ENCODE results near the gene NOTCH4.

The NOTCH4 gene

DNA sequence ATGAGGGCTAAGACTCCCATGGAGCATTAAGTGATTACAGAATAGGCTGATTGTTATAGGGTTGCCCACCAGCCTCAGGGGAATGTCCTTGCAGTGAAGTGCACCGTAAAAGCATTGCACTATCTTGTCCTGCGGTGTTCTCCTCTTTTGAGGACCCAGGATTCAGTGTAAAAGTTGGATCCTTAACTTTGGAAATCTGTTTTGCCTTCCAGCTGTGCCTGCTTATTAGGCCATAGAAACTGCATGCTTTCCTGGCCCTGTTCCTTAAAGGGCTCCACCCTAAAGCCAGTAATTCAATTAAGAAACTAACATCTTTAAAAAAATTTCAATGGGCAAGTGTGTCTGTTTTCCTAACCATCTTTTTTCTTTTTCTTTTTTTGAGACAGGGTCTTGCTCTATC, 25.4 kb upstream of the NOTCH4 start:
- no peaks in the 10 kb centered on the region for H4K20me1 ChIP-seq (ENCODE audit: insufficient read depth, low read length)
- H3K79me2 ChIP-seq (ENCODE audit: low read length), result no peaks in the 10 kb centered on the region
- no peak overlapping the region for H3K9ac ChIP-seq (ENCODE audit: low read length)
- H3K4me3 ChIP-seq (ENCODE audit: low read length), result no peak overlapping the region
- H3F3A ChIP-seq (ENCODE audit: insufficient read depth, low read length), result peaks cover 9% of the 10 kb centered on the region
- H3K4me1 ChIP-seq (ENCODE audit: low read length), result no peaks in the 10 kb centered on the region
- DNase-seq, result no peak
- no peaks in the 10 kb centered on the region for H3K9me3 ChIP-seq (replicated peaks; ENCODE audit: insufficient read depth, low read length)
- no peaks in the 10 kb centered on the region for H3K36me3 ChIP-seq (replicated peaks; ENCODE audit: insufficient read depth, low read length)
- H3K4me2 ChIP-seq (ENCODE audit: low read depth, low read length), result no peak overlapping the region
- H3K27me3 ChIP-seq (replicated peaks; ENCODE audit: insufficient read depth, low read length), result peaks cover 72% of the 10 kb centered on the region
- TF ChIP-seq, protein P1, sequence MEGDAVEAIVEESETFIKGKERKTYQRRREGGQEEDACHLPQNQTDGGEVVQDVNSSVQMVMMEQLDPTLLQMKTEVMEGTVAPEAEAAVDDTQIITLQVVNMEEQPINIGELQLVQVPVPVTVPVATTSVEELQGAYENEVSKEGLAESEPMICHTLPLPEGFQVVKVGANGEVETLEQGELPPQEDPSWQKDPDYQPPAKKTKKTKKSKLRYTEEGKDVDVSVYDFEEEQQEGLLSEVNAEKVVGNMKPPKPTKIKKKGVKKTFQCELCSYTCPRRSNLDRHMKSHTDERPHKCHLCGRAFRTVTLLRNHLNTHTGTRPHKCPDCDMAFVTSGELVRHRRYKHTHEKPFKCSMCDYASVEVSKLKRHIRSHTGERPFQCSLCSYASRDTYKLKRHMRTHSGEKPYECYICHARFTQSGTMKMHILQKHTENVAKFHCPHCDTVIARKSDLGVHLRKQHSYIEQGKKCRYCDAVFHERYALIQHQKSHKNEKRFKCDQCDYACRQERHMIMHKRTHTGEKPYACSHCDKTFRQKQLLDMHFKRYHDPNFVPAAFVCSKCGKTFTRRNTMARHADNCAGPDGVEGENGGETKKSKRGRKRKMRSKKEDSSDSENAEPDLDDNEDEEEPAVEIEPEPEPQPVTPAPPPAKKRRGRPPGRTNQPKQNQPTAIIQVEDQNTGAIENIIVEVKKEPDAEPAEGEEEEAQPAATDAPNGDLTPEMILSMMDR (IDR thresholded peaks at IDR 0.05; ENCODE audit: low read length), result no peak
- TF ChIP-seq EZH2 (optimal IDR thresholded peaks at IDR 0.05; ENCODE audit: low read depth, low read length) (no peak), EZH2phosphoT487 (IDR thresholded peaks at IDR 0.05; ENCODE audit: low read length) (no peak)
- H2AFZ ChIP-seq (ENCODE audit: low read length), result no peak overlapping the region
- H3K27ac ChIP-seq (ENCODE audit: low read length), result no peak overlapping the region
- H3K9me2 ChIP-seq (replicated peaks; ENCODE audit: insufficient read depth, low read length), result no peaks in the 10 kb centered on the region

DNA sequence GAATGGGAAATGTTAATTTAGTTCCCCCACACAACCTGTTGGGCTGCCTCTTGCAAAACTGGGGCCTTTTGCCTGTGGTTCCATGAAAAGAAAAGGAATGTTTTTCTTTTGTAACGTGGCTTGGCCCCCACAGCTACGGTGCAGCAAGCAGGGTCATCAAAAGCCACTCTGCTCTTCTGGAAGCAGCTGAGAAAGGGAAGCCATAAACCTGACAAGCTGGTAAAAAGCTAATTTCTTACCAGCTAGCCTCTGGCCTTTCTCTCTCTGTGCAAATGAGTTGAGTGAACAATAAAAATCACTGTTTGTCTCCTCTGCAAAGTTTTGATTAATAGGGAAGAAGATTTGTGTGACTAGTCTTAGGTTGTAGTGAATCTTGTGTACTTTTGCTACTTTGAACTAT, 23.5 kb upstream of the NOTCH4 start:
- peaks cover 62% of the 10 kb centered on the region for H3K27me3 ChIP-seq (replicated peaks; ENCODE audit: insufficient read depth, low read length)
- TF ChIP-seq EZH2phosphoT487 (IDR thresholded peaks at IDR 0.05; ENCODE audit: low read length) (no peak), EZH2 (optimal IDR thresholded peaks at IDR 0.05; ENCODE audit: low read depth, low read length) (no peak)
- TF ChIP-seq, protein P1 (IDR thresholded peaks at IDR 0.05; ENCODE audit: low read length), result no peak
- H3K4me3 ChIP-seq (ENCODE audit: low read length), result no peak overlapping the region
- no peak overlapping the region for H3K4me2 ChIP-seq (ENCODE audit: low read depth, low read length)
- no peaks in the 10 kb centered on the region for H4K20me1 ChIP-seq (ENCODE audit: insufficient read depth, low read length)
- no peaks in the 10 kb centered on the region for H3K4me1 ChIP-seq (ENCODE audit: low read length)
- no peak overlapping the region for H3K27ac ChIP-seq (ENCODE audit: low read length)
- H3K79me2 ChIP-seq (ENCODE audit: low read length), result no peaks in the 10 kb centered on the region
- no peaks in the 10 kb centered on the region for H3K9me2 ChIP-seq (replicated peaks; ENCODE audit: insufficient read depth, low read length)
- DNase-seq, result no peak
- H3K9ac ChIP-seq (ENCODE audit: low read length), result no peak overlapping the region
- peaks cover 3% of the 10 kb centered on the region; the same call in 1 of the 2 replicates for H3F3A ChIP-seq (ENCODE audit: insufficient read depth, low read length)
- H3K9me3 ChIP-seq (replicated peaks; ENCODE audit: insufficient read depth, low read length), result no peaks in the 10 kb centered on the region
- H2AFZ ChIP-seq (ENCODE audit: low read length), result no peak overlapping the region
- H3K36me3 ChIP-seq (replicated peaks; ENCODE audit: insufficient read depth, low read length), result no peaks in the 10 kb centered on the region

DNA sequence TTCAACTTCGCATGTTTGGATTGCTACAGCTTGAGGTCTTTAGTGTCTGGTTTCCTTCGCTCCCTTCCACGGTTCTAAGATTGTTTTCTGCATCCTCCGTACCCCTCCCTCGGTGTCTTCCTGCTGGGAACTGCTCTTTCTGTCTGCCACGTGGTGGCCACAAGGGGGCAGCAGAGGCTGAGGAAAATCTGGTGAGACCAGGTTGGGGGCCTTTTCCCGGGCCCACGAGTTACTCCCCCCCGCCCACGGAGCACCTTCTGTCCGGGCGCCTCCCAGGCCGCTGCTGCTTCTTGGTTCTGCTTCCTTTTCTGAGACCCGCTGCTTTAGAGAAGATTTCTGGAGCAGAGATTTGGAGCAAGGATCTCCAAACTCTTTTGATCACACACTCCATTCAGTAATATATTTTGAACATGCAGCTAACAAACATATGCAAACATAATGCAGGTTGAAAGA, 21.1 kb upstream of the NOTCH4 start:
- no peak overlapping the region for H3K27ac ChIP-seq (ENCODE audit: low read length)
- no peaks in the 10 kb centered on the region for H3K9me3 ChIP-seq (replicated peaks; ENCODE audit: insufficient read depth, low read length)
- peaks cover 44% of the 10 kb centered on the region; the same call in 1 of the 2 replicates for H3K27me3 ChIP-seq (replicated peaks; ENCODE audit: insufficient read depth, low read length)
- no peaks in the 10 kb centered on the region for H4K20me1 ChIP-seq (ENCODE audit: insufficient read depth, low read length)
- no peaks in the 10 kb centered on the region for H3K4me1 ChIP-seq (ENCODE audit: low read length)
- H3F3A ChIP-seq (ENCODE audit: insufficient read depth, low read length), result no peaks in the 10 kb centered on the region
- no peak overlapping the region; the same call in 1 of the 2 replicates for H2AFZ ChIP-seq (ENCODE audit: low read length)
- H3K36me3 ChIP-seq (replicated peaks; ENCODE audit: insufficient read depth, low read length), result no peaks in the 10 kb centered on the region
- no peaks in the 10 kb centered on the region for H3K9me2 ChIP-seq (replicated peaks; ENCODE audit: insufficient read depth, low read length)
- H3K4me2 ChIP-seq (ENCODE audit: low read depth, low read length), result peak overlapping the region; percentile 5; the same call in 1 of the 2 replicates
- H3K9ac ChIP-seq (ENCODE audit: low read length), result no peak overlapping the region
- TF ChIP-seq, protein P1 (IDR thresholded peaks at IDR 0.05; ENCODE audit: low read length), result peak; percentile 88
- no peak for TF ChIP-seq EZH2 (optimal IDR thresholded peaks at IDR 0.05; ENCODE audit: low read depth, low read length)
- no peak overlapping the region for H3K4me3 ChIP-seq (ENCODE audit: low read length)
- no peaks in the 10 kb centered on the region for H3K79me2 ChIP-seq (ENCODE audit: low read length)
- peak; percentile 52 for DNase-seq

All from MM.1S (cell line).